Ishikawa (cell line): Measurements from ENCODE around the gene ACD.

ENCODE experiments used
- EGR1 ChIP-seq: IDR thresholded peaks from 2 replicates; pipeline ENCODE4 v1.6.1; 2012
- FOXM1 ChIP-seq: IDR thresholded peaks from 2 replicates; pipeline ENCODE4 v1.6.1; 2012; ENCODE audit warnings: low read depth, borderline replicate concordance
- MAX ChIP-seq: IDR thresholded peaks from 2 replicates; pipeline ENCODE4 v1.6.1; 2012
- NFIC ChIP-seq: IDR thresholded peaks from 2 replicates; pipeline ENCODE4 v1.6.1; 2012
- RAD21 ChIP-seq: IDR thresholded peaks from 2 replicates; pipeline ENCODE4 v1.6.1; 2012; ENCODE audit warnings: low read depth
- REST ChIP-seq: IDR thresholded peaks from 2 replicates; pipeline ENCODE4 v1.6.1; 2012; ENCODE audit warnings: low read depth, mild to moderate bottlenecking
- TAF1 ChIP-seq: IDR thresholded peaks from 2 replicates; pipeline ENCODE4 v1.6.1; 2012; ENCODE audit warnings: low read depth, mild to moderate bottlenecking
- TCF12 ChIP-seq: IDR thresholded peaks from 2 replicates; pipeline ENCODE4 v1.6.1; 2012; ENCODE audit warnings: low read depth

GRCh38 chr16:67657751-67658518, 2.1 kb downstream of the ACD start:
- TF ChIP-seq TAF1 (no peak), REST (no peak), NFIC (no peak), MAX (no peak), RAD21 (no peak), TCF12 (no peak), EGR1 (no peak), FOXM1 (no peak)
